ENCODE results near the gene MANEA.

GRCh38 chr6:95614094-95614493 lies 36.8 kb downstream of the MANEA start:
- no peak for TF ChIP-seq CTCF (conservative IDR thresholded peaks at IDR 0.05; ENCODE audit: low read length)
- no peak for TF ChIP-seq EZH2phosphoT487 (IDR thresholded peaks at IDR 0.05; ENCODE audit: borderline replicate concordance)
